Small intestine (tissue), 7 donors: Measurements from ENCODE around the gene AKR1E2. TPM values are rescaled to one million over a fixed set of nuclear protein-coding genes. Genes with fewer than 3 reads are reported as not detected.
"Not testable (repeated sequence)": the region's sequence is repeated elsewhere in the genome, so short reads cannot be mapped to it uniquely, and the experiment has no call there.

ENCODE experiments used
- DNase-seq, 2 donors: peaks; one replicate each; pipeline versions ENCODE4 v3.0.0 to v3.0.0-alpha.2; 2013
- FAIRE-seq: peaks from 2 replicates; lab custom pipeline; 2012; peaks lifted over from hg19 to GRCh38; lab: Jason Lieb, UNC
- H3K27ac ChIP-seq, 3 donors: one replicate each; pipeline ENCODE4 v1.5.1; 2013; ENCODE audit warnings: low read length in 2 of 3, mild to moderate bottlenecking in 2 of 3, control low read depth in 1 of 3, inconsistent platforms in 1 of 3, low read depth in 1 of 3, moderate library complexity in 1 of 3
- H3K27me3 ChIP-seq, 3 donors: one replicate each; pipeline ENCODE4 v1.6.1; 2013; ENCODE audit warnings: low read length in 3 of 3, inconsistent platforms in 1 of 3; ENCODE audit not compliant: control insufficient read depth in 3 of 3, insufficient read depth in 3 of 3
- H3K36me3 ChIP-seq, 3 donors: one replicate each; pipeline ENCODE4 v1.6.1; 2013; ENCODE audit warnings: low read length in 3 of 3, inconsistent platforms in 1 of 3, low read depth in 1 of 3, mild to moderate bottlenecking in 1 of 3, moderate library complexity in 1 of 3; ENCODE audit not compliant: control insufficient read depth in 3 of 3, insufficient read depth in 2 of 3
- H3K4me1 ChIP-seq, 3 donors: one replicate each; pipeline ENCODE4 v1.6.1; 2013; ENCODE audit warnings: low read length in 2 of 3, inconsistent platforms in 1 of 3, low read depth in 1 of 3, mild to moderate bottlenecking in 1 of 3, moderate library complexity in 1 of 3; ENCODE audit not compliant: control insufficient read depth in 3 of 3, insufficient read depth in 2 of 3
- H3K4me3 ChIP-seq, 3 donors: one replicate each; pipeline ENCODE4 v1.5.1; 2013; ENCODE audit warnings: low read length in 3 of 3, control low read depth in 1 of 3, inconsistent platforms in 1 of 3, low read depth in 1 of 3, mild to moderate bottlenecking in 1 of 3, moderate library complexity in 1 of 3
- H3K9me3 ChIP-seq, 2 donors: one replicate each; pipeline ENCODE4 v1.6.1; 2013; ENCODE audit warnings: low read depth in 1 of 2, low read length in 1 of 2; ENCODE audit not compliant: control insufficient read depth in 2 of 2, insufficient read depth in 1 of 2
- WGBS, 3 donors: extraction: QIAGEN DNeasy Blood & Tissue Kit; methylation state at CpG; one replicate each; pipeline ENCODE4 v1.1.7; 2013; 5-methylcytosine and 5-hydroxymethylcytosine counted together
- polyA plus RNA-seq, 4 donors: library from polyadenylated mRNA; stranded (reverse) in 3 of 4; unstranded in 1 of 4; fragments of 200-250 nt in 3 of 4; fragments of 120-200 nt in 1 of 4; gene quantifications; one replicate each; pipeline versions ENCODE4 v1.2.1 to v1.2.3, GENCODE V29; 2013
- donor health status: healthy with polysubstance abuse.
- donor health status: control.
- donor health status: control.
- donor health status: Bipolar disorder and iron deficiency.
- donor health status: healthy.

Gene AKR1E2
- polyA plus RNA-seq, 4 donors: 0.89 to 3.2 (median 1.8) TPM; not detected in 1

DNA sequence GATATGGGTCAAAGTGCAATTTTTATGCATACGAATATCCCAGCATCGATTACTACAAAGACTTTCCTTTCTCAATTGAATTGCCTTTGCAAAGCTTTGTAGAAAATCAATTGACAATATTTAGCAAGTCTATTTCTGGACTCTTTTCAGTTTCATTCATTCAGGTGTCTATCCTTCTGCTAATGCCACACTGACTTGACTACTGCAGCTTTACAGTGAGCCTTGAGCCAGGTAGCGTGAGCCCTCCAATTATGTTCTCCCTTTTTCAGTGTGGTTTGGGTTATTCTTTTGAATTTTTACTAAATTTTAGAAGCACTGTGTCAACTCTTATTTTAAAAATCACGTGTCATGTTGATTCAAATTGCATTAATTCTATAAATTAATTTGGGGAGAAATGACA is 19.5 kb upstream of the AKR1E2 start:
- no peaks in the 10 kb centered on the region for H3K4me1 ChIP-seq
- FAIRE-seq (no peak), DNase-seq (no peak)
- WGBS, 3 donors: 64 to 83% (median 69%) methylated on average over 4 of the region's 4 CpGs
- no peaks in the 10 kb centered on the region for H3K27me3 ChIP-seq
- no peak overlapping the region for H3K27ac ChIP-seq
- H3K4me3 ChIP-seq: no peak overlapping the region
- no peaks in the 10 kb centered on the region for H3K36me3 ChIP-seq
- H3K9me3 ChIP-seq: no peaks in the 10 kb centered on the region

DNA sequence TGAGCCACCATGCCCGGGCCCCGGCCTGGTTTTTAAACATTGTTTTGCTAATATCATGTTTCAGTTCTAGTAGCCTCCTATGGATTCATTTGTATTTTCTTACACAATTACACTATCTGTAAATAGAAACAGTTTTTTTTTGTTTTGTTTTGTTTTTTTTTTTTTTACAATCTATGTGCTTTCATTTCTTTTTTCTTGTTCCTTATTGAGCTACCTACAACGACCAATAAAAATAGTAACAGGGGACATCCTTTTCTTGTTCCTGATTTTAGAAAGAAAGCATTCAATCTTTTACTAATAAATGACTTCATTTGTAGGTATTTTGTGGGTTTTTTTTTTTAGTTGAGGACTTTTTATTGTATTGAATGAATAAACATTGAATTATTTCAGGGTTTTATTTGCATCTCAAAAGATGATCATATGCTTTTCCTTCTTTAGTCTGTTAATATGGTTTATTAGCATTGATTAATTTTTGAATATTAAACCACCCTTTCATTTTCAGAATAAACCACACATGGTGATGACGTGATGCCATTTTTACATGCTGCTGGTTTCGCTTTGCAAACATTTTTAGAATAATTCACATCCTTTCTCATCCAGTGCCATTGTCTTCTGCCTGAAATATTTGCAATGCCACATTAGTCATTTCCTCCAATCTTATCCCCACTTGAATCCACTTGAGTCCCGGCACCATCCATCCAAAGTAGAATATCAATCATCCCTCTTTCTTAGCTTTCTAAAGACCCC is 18.1 kb upstream of the AKR1E2 start:
- FAIRE-seq (no peak), DNase-seq (no peak)
- WGBS, 3 donors: 60 to 68% (median 61%) methylated on average over 6 of the region's 6 CpGs
- no peak overlapping the region for H3K27ac ChIP-seq
- H3K4me1 ChIP-seq: no peaks in the 10 kb centered on the region
- no peak overlapping the region for H3K4me3 ChIP-seq
- H3K9me3 ChIP-seq: no peaks in the 10 kb centered on the region
- H3K27me3 ChIP-seq: no peaks in the 10 kb centered on the region
- H3K36me3 ChIP-seq: no peaks in the 10 kb centered on the region

DNA sequence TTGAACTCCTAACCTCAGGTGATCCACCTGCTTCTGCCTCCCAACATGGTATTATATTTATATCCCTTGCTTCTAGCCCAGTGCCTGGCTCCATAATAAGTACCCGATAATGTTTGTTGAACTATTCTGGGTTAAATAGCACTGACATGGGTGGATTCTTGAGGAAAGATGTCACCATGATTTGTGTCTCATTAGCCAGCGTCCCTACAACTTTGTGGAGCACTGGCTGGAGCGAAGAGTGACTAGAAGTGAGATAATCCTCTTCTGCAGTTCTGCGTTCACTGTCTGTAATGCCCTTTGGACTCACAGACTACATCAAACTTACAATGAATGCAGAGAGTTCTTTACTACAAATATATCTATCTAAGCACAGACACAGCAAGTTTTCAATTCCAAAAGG is 16.9 kb upstream of the AKR1E2 start:
- WGBS, 3 donors: 43 to 76% (median 58%) methylated on average over 4 of the region's 4 CpGs
- no peaks in the 10 kb centered on the region for H3K9me3 ChIP-seq
- FAIRE-seq: no peak
- no peaks in the 10 kb centered on the region for H3K27me3 ChIP-seq
- no peaks in the 10 kb centered on the region for H3K36me3 ChIP-seq
- no peaks in the 10 kb centered on the region for H3K4me1 ChIP-seq
- DNase-seq: no peak
- H3K4me3 ChIP-seq: no peak overlapping the region
- H3K27ac ChIP-seq: no peak overlapping the region

DNA sequence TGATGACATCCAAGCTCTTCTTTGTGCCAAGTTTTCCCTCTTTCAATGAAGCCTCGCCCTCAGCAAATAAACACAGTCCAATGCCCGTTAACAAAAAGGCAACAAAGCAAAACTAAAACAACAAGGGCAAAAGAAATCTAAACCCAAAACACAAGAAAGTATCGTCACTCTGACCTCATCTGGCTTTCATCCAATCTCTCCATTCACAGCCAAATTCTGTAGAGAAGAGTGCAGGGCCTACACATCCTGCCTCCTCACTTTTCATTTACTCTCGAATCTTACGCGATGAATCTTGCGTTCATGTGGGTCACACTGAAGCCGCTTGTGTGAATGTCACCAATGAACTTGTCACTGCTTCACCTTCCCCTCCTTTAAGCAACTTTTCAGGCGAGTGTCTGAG is 15.9 kb upstream of the AKR1E2 start:
- FAIRE-seq (no peak), DNase-seq (no peak)

DNA sequence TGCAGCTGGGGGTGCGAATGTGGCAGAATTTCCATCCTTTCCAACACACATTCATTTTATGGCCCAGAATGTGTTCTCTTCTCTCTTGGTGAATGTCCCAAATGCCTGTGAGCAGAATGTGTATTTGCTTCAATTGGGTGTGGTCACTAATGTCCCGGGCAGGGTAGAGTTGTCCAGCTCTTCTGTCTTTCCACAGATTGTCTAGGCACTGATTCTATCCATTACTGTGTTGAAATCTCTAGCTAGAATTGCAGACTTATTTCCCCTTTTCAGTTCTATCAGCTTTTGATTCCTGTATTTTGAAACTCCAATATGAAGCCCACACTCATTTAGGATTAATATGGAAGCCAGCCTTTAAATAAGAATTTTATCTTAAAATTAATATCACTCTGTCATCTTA is 14.0 kb upstream of the AKR1E2 start:
- no peaks in the 10 kb centered on the region for H3K36me3 ChIP-seq
- no peak overlapping the region for H3K27ac ChIP-seq
- H3K9me3 ChIP-seq: no peaks in the 10 kb centered on the region
- no peaks in the 10 kb centered on the region for H3K27me3 ChIP-seq
- no peaks in the 10 kb centered on the region for H3K4me1 ChIP-seq
- FAIRE-seq (no peak), DNase-seq (no peak)
- H3K4me3 ChIP-seq: no peak overlapping the region
- WGBS, 3 donors: 63 to 75% (median 69%) methylated on average over 2 of the region's 2 CpGs

More for the DNA sequence above, 15.9 kb upstream of the AKR1E2 start:
- Histone ChIP-seq H3K4me3 (no peak overlapping the region), H3K27me3 (no peaks in the 10 kb centered on the region), H3K9me3 (no peaks in the 10 kb centered on the region), H3K36me3 (no peaks in the 10 kb centered on the region), H3K27ac (no peak overlapping the region), H3K4me1 (no peaks in the 10 kb centered on the region)
- WGBS, 3 donors: 69 to 72% (median 69%) methylated on average over 9 of the region's 9 CpGs

DNA sequence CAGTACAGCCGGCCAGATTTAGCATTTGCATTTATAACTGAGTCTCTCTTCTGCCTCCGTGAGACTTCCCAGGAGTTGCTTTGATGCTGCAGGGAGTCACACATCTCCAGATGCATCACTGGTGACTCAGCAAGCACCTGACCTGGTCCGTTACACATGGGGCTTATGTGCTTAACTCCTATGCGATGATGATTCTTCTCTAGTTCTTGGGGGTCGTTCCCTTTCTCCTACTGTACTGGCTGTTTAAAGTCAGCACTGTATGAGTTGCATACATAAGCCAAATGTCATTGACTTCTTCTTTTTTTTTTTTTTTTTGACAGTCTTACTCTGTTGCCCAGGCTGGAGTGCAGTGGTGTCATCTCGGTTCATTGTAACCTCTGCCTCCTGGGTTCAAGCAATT is 13.0 kb upstream of the AKR1E2 start:
- Histone ChIP-seq H3K4me3 (no peak overlapping the region), H3K27ac (no peak overlapping the region), H3K36me3 (no peaks in the 10 kb centered on the region), H3K27me3 (peaks cover 0 to 2% (median 0%) of the 10 kb centered on the region in 3 donors), H3K4me1 (no peaks in the 10 kb centered on the region), H3K9me3 (no peaks in the 10 kb centered on the region)
- DNase-seq (no peak), FAIRE-seq (no peak)
- 50 to 70% (median 54%) methylated on average over 6 of the region's 6 CpGs for WGBS, 3 donors

DNA sequence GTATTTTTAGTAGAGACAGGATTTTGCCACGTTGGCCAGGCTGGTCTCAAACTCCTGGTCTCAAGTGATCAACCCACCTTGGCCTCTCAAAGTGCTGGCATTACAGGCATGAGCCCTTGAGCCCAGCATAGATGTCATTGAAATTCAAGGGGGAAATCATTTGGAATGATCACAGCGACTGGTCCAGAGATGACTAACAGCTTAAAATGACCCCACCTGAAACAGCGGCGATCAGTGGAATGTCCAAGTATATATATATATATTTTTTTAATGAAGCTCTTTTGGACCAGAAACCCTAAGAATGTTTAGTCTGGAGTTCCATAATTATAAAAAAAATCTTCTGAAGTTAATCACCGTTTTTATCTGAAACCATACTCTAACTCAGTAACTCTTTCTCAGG is 12.5 kb upstream of the AKR1E2 start:
- peaks cover 0 to 4% (median 0%) of the 10 kb centered on the region in 3 donors for H3K27me3 ChIP-seq
- DNase-seq: no peak
- 63 to 79% (median 64%) methylated on average over 5 of the region's 5 CpGs for WGBS, 3 donors
- H3K4me3 ChIP-seq: no peak overlapping the region
- H3K36me3 ChIP-seq: no peaks in the 10 kb centered on the region
- no peaks in the 10 kb centered on the region for H3K4me1 ChIP-seq
- no peak for FAIRE-seq
- H3K9me3 ChIP-seq: no peaks in the 10 kb centered on the region
- no peak overlapping the region for H3K27ac ChIP-seq

DNA sequence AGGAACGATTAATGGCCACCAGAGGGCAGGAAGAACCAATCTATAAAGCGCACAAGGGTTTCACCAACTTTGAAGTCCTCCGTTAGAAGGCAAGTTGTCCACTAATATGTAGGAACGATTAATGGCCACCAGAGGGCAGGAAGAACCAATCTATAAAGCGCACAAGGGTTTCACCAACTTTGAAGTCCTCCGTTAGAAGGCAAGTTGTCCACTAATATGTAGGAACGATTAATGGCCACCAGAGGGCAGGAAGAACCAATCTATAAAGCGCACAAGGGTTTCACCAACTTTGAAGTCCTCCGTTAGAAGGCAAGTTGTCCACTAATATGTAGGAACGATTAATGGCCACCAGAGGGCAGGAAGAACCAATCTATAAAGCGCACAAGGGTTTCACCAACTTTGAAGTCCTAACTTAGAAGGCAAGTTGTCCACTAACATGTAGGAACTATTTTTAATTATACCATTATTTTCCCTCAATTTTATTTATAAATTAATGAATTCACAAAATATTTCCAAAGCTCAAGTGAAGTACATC is 10.3 kb upstream of the AKR1E2 start:
- not testable (repeated sequence) for H3K36me3 ChIP-seq, H3K9me3 ChIP-seq, H3K4me1 ChIP-seq, DNase-seq, H3K27ac ChIP-seq, FAIRE-seq, H3K4me3 ChIP-seq, H3K27me3 ChIP-seq
- whole genome bisulfite sequencing, 3 donors: 9 to 39% (median 20%) methylated on average over 2 of the region's 11 CpGs
